Activated naive CD8-positive, alpha-beta T cell treated with anti-CD3 and anti-CD28 coated beads, Interleukin-2, amount 10 ng/mL, durations not matched to agents 7 days and 5 days (primary cell): ENCODE measurements around the gene DNAJC3. TPM values are rescaled to one million over a fixed set of nuclear protein-coding genes. Genes with fewer than 3 reads are reported as not detected.
"Not testable (repeated sequence)": the region's sequence is repeated elsewhere in the genome, so short reads cannot be mapped to it uniquely, and the experiment has no call there.

ENCODE experiments used
- ATAC-seq: fragments of 150-1000 bp; cut with Tn5 transposase; one replicate; pipeline ENCODE4 v1.10.0; 2021; ENCODE audit warnings: low read depth, moderate library complexity
- POLR2A ChIA-PET: fragments of 350-600 bp; sonication (Branson Sonifier 250); formaldehyde crosslinking; loops from one replicate; lab custom pipeline; 2021; ENCODE audit warnings: antibody characterized with exemption; lab: Charles Lee
- DNase-seq: peaks from one replicate; pipeline ENCODE4 v3.0.0; 2021
- H3K27ac Mint-ChIP-seq: one replicate; pipeline ENCODE4 v1.8.0; 2022; ENCODE audit warnings: mild to moderate bottlenecking, mixed read lengths
- H3K27me3 Mint-ChIP-seq: one replicate; pipeline ENCODE4 v1.8.0; 2022; ENCODE audit warnings: mild to moderate bottlenecking, moderate library complexity, mixed read lengths
- H3K36me3 Mint-ChIP-seq: one replicate; pipeline ENCODE4 v1.8.0; 2021; ENCODE audit warnings: mild to moderate bottlenecking, mixed read lengths
- H3K4me1 Mint-ChIP-seq: one replicate; pipeline ENCODE4 v1.8.0; 2021; ENCODE audit warnings: mixed read lengths
- H3K4me3 Mint-ChIP-seq: one replicate; pipeline ENCODE4 v1.8.0; 2022; ENCODE audit warnings: mild to moderate bottlenecking, moderate library complexity, mixed read lengths
- H3K9me3 Mint-ChIP-seq: one replicate; pipeline ENCODE4 v1.8.0; 2021; ENCODE audit warnings: mixed read lengths
- total RNA-seq, 2 experiments: library from RNA; stranded (reverse); gene quantifications; one replicate each; pipeline ENCODE4 v1.2.3, GENCODE V29; 2021

Gene DNAJC3
- total RNA-seq, 2 experiments from 2014 or later: 14.9 to 16.6 TPM

DNA sequence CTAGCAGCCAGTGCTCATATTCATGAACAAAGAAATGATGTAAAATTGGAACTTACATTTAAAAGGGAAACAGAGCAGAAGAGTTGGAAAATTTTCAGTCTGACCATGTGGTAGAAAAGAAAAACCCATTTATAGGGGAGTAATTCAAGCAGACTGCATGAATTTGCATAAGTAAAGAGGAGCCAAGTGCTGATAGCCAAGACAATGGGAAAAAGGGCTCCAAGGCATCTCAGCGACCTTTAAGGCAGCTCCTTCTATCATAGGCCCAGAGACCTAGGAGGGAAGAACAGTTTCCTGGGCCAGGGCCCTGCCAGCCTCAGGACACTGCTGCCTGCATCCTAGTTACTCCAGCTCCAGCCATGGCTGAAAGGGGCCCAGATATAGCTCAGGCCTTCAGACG lies 7.5 kb downstream of the DNAJC3 start:
- no peak overlapping the region for H3K27ac Mint-ChIP-seq
- H3K27me3 Mint-ChIP-seq: no peaks in the 10 kb centered on the region
- peaks cover 19% of the 10 kb centered on the region for H3K9me3 Mint-ChIP-seq
- DNase-seq (no peak), ATAC-seq (no peak)
- POLR2A ChIA-PET: interaction anchor here (1.9 kb wide), 1 partner anchor 8 kb away, joined by 5 read pairs; the partner anchor contains the start of gene DNAJC3
- peaks cover 45% of the 10 kb centered on the region for H3K36me3 Mint-ChIP-seq
- peaks cover 26% of the 10 kb centered on the region for H3K4me1 Mint-ChIP-seq
- H3K4me3 Mint-ChIP-seq: no peak overlapping the region

DNA sequence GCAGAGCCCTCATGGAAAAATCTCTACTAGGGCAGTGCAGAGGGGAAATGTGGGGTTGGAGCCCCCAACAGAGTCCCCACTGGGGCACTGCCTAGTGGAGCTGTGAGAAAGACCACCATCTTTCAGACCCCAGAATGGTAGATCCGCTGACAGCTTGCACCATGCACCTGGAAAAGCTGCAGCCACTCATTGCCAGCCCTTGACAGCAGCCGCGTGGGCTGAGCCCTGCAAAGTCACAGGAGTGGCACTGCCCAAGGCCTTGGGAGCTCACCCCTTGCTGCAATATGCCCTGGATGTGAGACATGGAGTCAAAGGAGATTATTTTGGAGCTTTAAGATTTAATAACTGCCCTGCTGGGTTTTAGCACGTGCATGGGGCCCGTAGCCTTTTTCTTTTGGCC lies 8.0 kb downstream of the DNAJC3 start:
- Mint-ChIP-seq H3K4me1 (peaks cover 26% of the 10 kb centered on the region), H3K9me3 (peaks cover 21% of the 10 kb centered on the region), H3K36me3 (peaks cover 46% of the 10 kb centered on the region)
- H3K27me3 Mint-ChIP-seq, H3K4me3 Mint-ChIP-seq, DNase-seq, H3K27ac Mint-ChIP-seq, ATAC-seq: not testable (repeated sequence)
- POLR2A ChIA-PET: interaction anchor here (1.9 kb wide), 1 partner anchor 8 kb away, joined by 5 read pairs; the partner anchor contains the start of gene DNAJC3

DNA sequence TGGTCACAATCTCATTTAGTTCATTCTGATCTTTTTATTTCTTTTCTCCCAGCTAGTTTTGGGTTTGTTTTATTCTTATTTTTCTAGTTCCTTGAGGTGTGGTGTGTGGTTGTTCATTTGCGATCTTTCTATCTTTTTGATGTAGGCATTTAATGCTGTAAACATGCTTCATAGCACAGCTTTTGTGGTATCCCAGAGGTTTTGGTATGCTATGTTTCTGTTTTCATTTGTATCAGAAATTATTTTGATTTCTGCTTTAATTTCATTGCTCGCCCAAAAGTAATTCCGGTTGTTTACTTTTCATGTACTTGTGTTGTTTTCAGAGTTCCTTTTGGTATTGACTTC lies 12.6 kb downstream of the DNAJC3 start:
- no peak overlapping the region for H3K27ac Mint-ChIP-seq
- DNase-seq (no peak), ATAC-seq (no peak)
- no peaks in the 10 kb centered on the region for H3K27me3 Mint-ChIP-seq
- H3K9me3 Mint-ChIP-seq: peaks cover 17% of the 10 kb centered on the region
- POLR2A ChIA-PET: no interaction called here
- H3K4me3 Mint-ChIP-seq: peak overlapping the region; percentile 11
- H3K4me1 Mint-ChIP-seq: peaks cover 17% of the 10 kb centered on the region
- H3K36me3 Mint-ChIP-seq: peaks cover 35% of the 10 kb centered on the region

DNA sequence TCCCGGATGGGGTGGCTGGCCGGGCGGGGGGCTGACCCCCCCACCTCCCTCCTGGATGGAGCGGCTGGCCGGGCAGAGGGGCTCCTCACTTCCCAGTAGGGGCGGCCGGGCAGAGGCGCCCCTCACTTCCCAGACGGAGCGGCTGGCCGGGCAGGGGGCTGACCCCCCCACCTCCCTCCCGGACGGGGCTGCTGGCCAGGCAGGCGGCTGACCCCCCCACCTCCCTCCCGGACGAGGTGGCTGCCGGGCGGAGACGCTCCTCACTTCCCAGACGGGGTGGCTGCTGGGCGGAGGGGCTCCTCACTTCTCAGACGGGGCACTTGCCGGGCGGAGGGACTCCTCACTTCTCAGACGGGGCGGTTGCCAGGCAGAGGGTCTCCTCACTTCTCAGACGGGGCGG lies 14.0 kb downstream of the DNAJC3 start:
- not testable (repeated sequence) for H3K27ac Mint-ChIP-seq, DNase-seq
- peaks cover 15% of the 10 kb centered on the region for H3K9me3 Mint-ChIP-seq

DNA sequence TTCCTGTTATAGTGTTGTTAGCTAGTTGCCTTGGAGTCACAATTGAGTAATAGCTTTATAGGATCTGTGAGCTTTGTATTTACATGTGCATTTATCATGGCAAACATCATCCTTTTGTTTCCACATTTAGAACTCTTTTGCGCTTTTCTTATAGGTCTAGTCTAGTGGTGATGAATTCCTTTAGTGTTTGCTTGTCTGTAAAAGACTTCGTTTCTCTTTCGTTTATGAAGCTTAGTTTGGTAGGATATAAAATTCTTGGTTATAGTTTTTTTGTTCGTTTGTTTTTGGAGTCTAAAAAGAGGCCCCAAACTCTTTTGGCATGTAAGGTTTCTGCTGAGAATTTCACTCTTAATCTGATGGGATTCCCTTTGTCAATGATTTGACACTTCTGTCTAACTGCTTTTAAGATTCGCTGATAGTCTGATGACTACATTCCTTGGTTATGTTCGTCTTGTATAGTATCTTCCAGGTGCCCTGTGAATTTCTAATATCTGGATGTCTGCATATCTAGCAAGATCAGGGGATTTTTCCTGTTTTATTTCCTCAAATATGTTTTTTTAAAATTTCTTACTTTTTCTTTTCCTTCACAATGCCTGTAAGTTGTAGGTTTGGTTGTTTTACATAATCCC lies 20.2 kb downstream of the DNAJC3 start:
- DNase-seq (no peak), ATAC-seq (no peak)
- Mint-ChIP-seq H3K4me3 (no peak overlapping the region), H3K4me1 (peaks cover 12% of the 10 kb centered on the region), H3K27ac (no peak overlapping the region), H3K36me3 (peaks cover 13% of the 10 kb centered on the region), H3K9me3 (peaks cover under 1% of the 10 kb centered on the region), H3K27me3 (no peaks in the 10 kb centered on the region)
- POLR2A ChIA-PET: no interaction called here

More for the DNA sequence above, 14.0 kb downstream of the DNAJC3 start:
- H3K4me3 Mint-ChIP-seq, H3K27me3 Mint-ChIP-seq, POLR2A ChIA-PET, ATAC-seq: not testable (repeated sequence)
- H3K4me1 Mint-ChIP-seq: peaks cover 17% of the 10 kb centered on the region
- H3K36me3 Mint-ChIP-seq: peaks cover 25% of the 10 kb centered on the region

DNA sequence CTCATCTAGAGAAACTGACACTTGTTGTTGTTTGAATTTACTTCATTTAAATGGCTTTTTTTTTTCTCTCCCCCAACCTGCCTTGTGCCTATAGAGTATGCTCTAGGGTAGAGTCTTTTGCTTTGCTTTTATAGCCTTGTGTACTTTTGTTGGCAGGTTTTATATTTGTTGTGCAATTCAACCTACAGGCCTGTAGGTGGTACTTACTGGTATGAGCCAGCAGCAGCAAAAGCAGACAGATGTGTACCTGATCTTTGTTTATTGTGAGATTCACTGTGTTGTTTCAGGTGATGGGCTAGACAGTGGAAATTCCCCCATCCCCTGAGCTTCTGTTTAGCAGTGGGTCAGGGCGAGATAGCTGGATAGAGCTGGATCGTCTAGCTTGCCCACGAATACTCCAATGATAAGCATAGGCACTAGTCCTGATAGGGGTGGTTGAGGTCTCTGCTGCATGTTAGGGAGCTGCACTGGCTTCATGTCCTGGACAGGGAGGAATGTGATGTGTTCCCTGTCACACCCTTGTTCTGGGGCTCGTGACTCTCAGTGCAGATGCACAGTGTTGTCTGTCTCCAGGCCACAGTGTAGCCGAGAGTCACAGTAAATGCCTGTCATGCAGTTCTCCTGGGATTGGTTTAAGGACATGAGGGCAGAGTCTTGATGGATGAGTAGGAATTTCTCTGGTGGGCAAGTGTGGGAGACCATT lies 21.3 kb downstream of the DNAJC3 start:
- Mint-ChIP-seq H3K4me1 (peaks cover 13% of the 10 kb centered on the region), H3K27me3 (no peaks in the 10 kb centered on the region), H3K4me3 (no peak overlapping the region), H3K36me3 (peaks cover 12% of the 10 kb centered on the region), H3K27ac (no peak overlapping the region), H3K9me3 (no peaks in the 10 kb centered on the region)
- POLR2A ChIA-PET: interaction anchor here (0.5 kb wide), 1 partner anchor 22 kb away, joined by 3 read pairs; no protein-coding TSS in a partner anchor
- DNase-seq (no peak), ATAC-seq (no peak)

DNA sequence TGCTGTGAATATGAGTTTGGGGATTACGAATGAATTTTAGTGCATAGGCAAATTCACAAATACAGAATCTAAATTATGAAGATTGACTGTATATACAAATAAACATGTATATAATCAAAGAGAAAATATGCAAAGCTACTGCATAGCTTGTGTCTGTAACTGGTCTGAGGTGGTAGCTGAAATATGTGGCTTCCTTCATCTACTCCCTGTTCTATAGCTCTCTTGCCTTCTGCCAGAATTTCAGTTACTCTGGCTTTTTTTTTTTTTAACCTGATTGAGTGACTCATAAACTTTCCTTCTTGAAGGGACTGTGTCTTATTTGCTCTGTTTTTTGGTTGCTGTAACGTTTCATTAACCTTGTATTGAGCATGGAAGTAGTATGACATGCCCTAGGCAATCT lies 26.6 kb downstream of the DNAJC3 start:
- no peak overlapping the region for H3K4me3 Mint-ChIP-seq
- POLR2A ChIA-PET: interaction anchor here (0.6 kb wide), 1 partner anchor 1667 kb away, joined by 3 read pairs; no protein-coding TSS in a partner anchor
- no peaks in the 10 kb centered on the region for H3K27me3 Mint-ChIP-seq
- no peaks in the 10 kb centered on the region for H3K9me3 Mint-ChIP-seq
- H3K4me1 Mint-ChIP-seq: peaks cover 24% of the 10 kb centered on the region
- H3K36me3 Mint-ChIP-seq: peaks cover 14% of the 10 kb centered on the region
- H3K27ac Mint-ChIP-seq: no peak overlapping the region
- DNase-seq (no peak), ATAC-seq (no peak)

DNA sequence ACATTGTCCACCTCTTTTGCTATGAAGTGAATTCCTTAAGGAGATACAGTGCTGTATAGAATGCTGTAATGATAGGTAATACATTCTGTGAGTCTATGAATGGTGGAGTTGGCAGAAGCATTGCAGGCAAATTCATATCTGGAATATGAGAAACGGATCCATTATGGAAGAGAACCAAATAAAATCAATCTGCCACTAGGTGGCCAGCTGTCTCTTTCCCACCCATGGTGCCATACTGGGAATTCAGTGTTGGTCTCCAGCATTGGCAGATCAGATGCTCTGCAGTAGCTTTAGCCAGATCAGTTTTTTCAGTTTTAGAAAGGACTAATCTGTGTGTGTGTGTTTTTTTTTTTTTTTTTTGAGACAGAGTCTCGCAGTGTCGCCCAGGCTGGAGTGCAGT lies 27.6 kb downstream of the DNAJC3 start:
- POLR2A ChIA-PET: no interaction called here
- no peak for ATAC-seq
- peaks cover 18% of the 10 kb centered on the region for H3K4me1 Mint-ChIP-seq
- no peaks in the 10 kb centered on the region for H3K9me3 Mint-ChIP-seq
- H3K27me3 Mint-ChIP-seq: no peaks in the 10 kb centered on the region
- H3K4me3 Mint-ChIP-seq: no peak overlapping the region
- peaks cover 11% of the 10 kb centered on the region for H3K36me3 Mint-ChIP-seq
- DNase-seq: no peak
- no peak overlapping the region for H3K27ac Mint-ChIP-seq

DNA sequence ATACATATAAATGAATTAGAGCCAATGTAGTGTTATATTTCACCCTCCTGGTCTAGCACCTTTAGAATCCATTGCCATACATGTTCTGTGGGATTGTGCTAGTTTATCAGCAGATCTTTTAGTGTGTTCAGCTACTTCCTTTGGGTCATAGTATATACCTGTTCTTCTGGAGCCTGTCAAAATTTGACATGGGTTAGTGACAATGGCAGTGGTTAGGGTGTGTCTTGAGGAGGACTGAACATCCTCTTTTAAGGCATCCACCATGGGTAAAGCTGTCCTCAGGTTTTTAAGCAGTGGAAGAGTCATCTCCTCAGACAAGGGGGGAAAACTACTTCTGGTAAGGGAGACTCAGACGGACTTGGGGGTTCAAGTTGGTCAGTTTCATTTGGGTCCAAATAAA lies 29.4 kb downstream of the DNAJC3 start:
- POLR2A ChIA-PET: interaction anchor here (1.4 kb wide), 1 partner anchor 30 kb away, joined by 6 read pairs; the partner anchor contains the start of gene DNAJC3
- Mint-ChIP-seq H3K9me3 (no peaks in the 10 kb centered on the region), H3K36me3 (peaks cover 23% of the 10 kb centered on the region), H3K4me3 (no peak overlapping the region), H3K27ac (peak overlapping the region; percentile 46), H3K4me1 (peaks cover 17% of the 10 kb centered on the region), H3K27me3 (no peaks in the 10 kb centered on the region)
- ATAC-seq (peak; percentile 46), DNase-seq (no peak)

DNA sequence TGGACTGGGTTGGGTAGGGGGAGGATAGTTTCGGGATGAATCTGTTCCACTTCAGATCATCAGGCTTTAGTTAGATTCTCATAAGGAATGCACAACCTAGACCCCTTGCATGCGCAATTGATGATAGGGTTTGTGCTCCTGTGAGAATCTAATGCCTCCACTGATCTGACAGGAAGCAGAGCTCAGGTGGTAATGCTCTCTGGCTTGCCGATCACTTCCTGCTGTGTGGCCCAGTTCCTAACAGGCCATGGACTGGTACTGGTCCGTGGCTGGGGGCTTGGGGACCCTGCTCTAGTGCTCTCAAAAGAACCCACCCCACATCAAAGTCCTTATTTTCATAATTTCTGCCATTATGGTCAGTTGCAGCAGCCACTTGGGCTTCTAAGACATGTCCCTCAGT lies 30.1 kb downstream of the DNAJC3 start:
- H3K27ac Mint-ChIP-seq: peak overlapping the region; percentile 38
- peaks cover 30% of the 10 kb centered on the region for H3K36me3 Mint-ChIP-seq
- H3K4me3 Mint-ChIP-seq: no peak overlapping the region
- no peaks in the 10 kb centered on the region for H3K27me3 Mint-ChIP-seq
- no peaks in the 10 kb centered on the region for H3K9me3 Mint-ChIP-seq
- peaks cover 17% of the 10 kb centered on the region for H3K4me1 Mint-ChIP-seq
- POLR2A ChIA-PET: interaction anchor here (1.4 kb wide), 1 partner anchor 30 kb away, joined by 6 read pairs; the partner anchor contains the start of gene DNAJC3
- DNase-seq (no peak), ATAC-seq (peak; percentile 69)

DNA sequence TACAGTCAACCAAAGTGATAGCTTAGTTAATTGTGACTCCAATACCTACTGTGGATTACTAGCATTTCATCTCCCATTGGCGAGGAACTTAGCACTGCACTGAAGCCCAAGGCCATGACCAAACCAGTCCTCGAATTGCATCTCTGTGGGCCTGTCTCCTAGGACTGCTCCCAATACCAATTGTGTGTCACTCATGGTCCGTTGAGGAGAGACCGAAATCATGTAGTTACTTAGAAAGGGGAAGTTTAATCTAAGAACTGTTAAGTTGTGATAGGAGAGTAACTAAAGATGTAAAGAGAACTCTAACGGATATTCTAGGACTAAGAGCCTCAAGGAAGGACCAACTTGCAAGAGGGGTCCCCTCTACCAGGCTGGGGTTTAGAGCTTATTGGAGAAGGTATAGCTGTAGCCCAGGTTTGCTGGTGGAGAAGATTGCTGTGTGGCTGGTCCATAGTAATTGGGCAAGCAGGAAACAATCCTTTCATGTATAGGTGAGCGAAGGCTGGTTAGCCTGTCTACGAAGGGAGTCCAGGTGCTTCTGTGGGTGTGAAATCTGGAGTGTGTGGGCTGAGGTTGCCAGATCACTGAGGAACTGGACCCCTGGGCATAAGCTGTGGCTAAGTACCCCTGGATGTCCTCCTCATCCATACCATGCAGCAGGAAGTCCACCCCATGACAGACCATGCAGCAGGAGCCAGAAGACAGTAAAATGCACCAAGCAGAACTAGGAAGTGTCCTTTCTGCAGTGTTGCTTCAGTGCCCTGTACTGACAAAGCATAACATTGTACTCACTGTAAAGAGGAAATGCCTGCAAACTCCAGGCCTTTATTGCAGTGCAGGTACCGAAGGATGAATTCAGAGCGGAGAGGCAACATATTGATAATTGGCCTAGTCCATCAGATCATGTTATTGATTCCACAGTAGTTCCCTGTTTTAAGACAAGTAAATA lies 30.8 kb downstream of the DNAJC3 start:
- Mint-ChIP-seq H3K27me3 (no peaks in the 10 kb centered on the region), H3K4me1 (peaks cover 17% of the 10 kb centered on the region), H3K9me3 (no peaks in the 10 kb centered on the region), H3K27ac (peak overlapping the region; percentile 5), H3K4me3 (no peak overlapping the region), H3K36me3 (peaks cover 37% of the 10 kb centered on the region)
- DNase-seq: no peak
- no peak for ATAC-seq
- POLR2A ChIA-PET: interaction anchor here (1.4 kb wide), 1 partner anchor 31 kb away, joined by 6 read pairs; the partner anchor contains the start of gene DNAJC3

DNA sequence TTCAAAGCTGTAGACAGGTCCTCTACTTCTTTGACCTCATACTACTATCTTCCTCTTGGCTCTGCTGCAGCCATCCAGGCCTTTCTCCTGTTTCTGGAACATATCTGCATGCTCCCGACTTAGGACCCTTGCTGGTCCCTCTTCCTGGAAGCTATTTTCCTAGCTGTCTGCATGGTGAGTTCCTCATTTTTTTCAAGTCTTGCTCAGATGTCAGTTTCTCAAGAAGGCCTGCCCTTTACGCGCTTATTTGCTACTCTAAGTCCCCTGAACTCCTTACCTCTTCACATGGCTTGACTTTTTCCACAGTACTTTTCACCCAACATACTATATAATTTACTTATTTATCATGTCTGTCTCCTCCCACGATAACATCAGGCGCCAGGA lies 31.4 kb downstream of the DNAJC3 start:
- POLR2A ChIA-PET: no interaction called here
- DNase-seq (no peak), ATAC-seq (no peak)
- H3K27me3 Mint-ChIP-seq: no peaks in the 10 kb centered on the region
- peaks cover 15% of the 10 kb centered on the region for H3K4me1 Mint-ChIP-seq
- no peak overlapping the region for H3K27ac Mint-ChIP-seq
- no peak overlapping the region for H3K4me3 Mint-ChIP-seq
- peaks cover 5% of the 10 kb centered on the region for H3K9me3 Mint-ChIP-seq
- peaks cover 43% of the 10 kb centered on the region for H3K36me3 Mint-ChIP-seq
